Kidney (tissue), 14 donors: ENCODE data around the gene TMEM164. TPM values are rescaled to one million over a fixed set of nuclear protein-coding genes. Genes with fewer than 3 reads are reported as not detected.
A peak's percentile ranks its signal among the peaks of the same experiment; 100 is the strongest.

Experiments
- DNase-seq, 5 donors: peaks; one replicate each; pipeline ENCODE4 v3.0.0-alpha.2; 2013 to 2020
- FAIRE-seq: peaks from 2 replicates; lab custom pipeline; 2012; peaks lifted over from hg19 to GRCh38; lab: Jason Lieb, UNC
- H3K27ac ChIP-seq, 2 donors: one replicate each; pipeline ENCODE4 v1.7.0; 2013; ENCODE audit warnings: low read depth in 2 of 2, low read length in 2 of 2, inconsistent platforms in 1 of 2
- H3K27me3 ChIP-seq: one replicate; pipeline ENCODE4 v1.7.1; 2013; ENCODE audit warnings: low read length, inconsistent platforms; ENCODE audit not compliant: control insufficient read depth, insufficient read depth
- H3K36me3 ChIP-seq, 3 donors: one replicate each; pipeline versions ENCODE4 v1.7.0 to v1.7.1; 2013; ENCODE audit warnings: low read length in 3 of 3, control low read depth in 1 of 3, inconsistent platforms in 1 of 3; ENCODE audit not compliant: insufficient read depth in 3 of 3, control insufficient read depth in 2 of 3
- H3K4me1 ChIP-seq, 3 donors: one replicate each; pipeline versions ENCODE4 v1.7.0 to v1.7.1; 2013; ENCODE audit warnings: low read length in 3 of 3, inconsistent platforms in 1 of 3, low read depth in 1 of 3; ENCODE audit not compliant: control insufficient read depth in 2 of 3, insufficient read depth in 2 of 3
- H3K4me3 ChIP-seq, 3 donors: one replicate each; pipeline versions ENCODE4 v1.7.0 to v1.8.1; 2013; ENCODE audit warnings: low read length in 3 of 3, control low read depth in 1 of 3, inconsistent platforms in 1 of 3
- H3K9ac ChIP-seq, 3 donors: one replicate each; pipeline versions ENCODE4 v1.7.0 to v1.7.1; 2013; ENCODE audit warnings: low read length in 3 of 3, control low read depth in 1 of 3, inconsistent platforms in 1 of 3
- H3K9me3 ChIP-seq, 3 donors: one replicate each; pipeline versions ENCODE4 v1.7.0 to v1.7.1; 2013; ENCODE audit warnings: low read length in 3 of 3, control low read depth in 1 of 3, inconsistent platforms in 1 of 3; ENCODE audit not compliant: control insufficient read depth in 2 of 3, insufficient read depth in 1 of 3
- CTCF ChIP-seq: IDR thresholded peaks from 3 replicates; pipeline ENCODE4 v1.5.1; 2012; ENCODE audit warnings: mild to moderate bottlenecking, moderate library complexity, borderline replicate concordance; ENCODE audit not compliant: insufficient read depth; ENCODE audit errors: extremely low read depth
- intact Hi-C: fragments of 100-400 bp; cut with DNase I; formaldehyde crosslinking; loops from one replicate; pipeline ENCODE4 v1.11.1; 2022
- polyA plus RNA-seq: library from polyadenylated mRNA; stranded (reverse); fragments of 350-450 nt; fragmentation: Illumina TruSeq; extraction: RNeasy Lipid Tissue Mini Kit (QIAGEN cat#74804); gene quantifications from one replicate; pipeline ENCODE4 v1.2.3, GENCODE V29; 2014; ENCODE audit warnings: low read depth, low replicate concordance; ENCODE audit not compliant: insufficient read depth
- total RNA-seq: library from RNA; stranded (reverse); fragmentation: NEBNext Ultra II Directional; extraction: Animal tissue kit (Norgen Biotek cat#: 25700); gene quantifications from one replicate; pipeline ENCODE4 v1.2.1, GENCODE V29; 2021
- donor health status: control.
- donor health status: control.
- donor health status: control.
- donor health status: control.
- donor health status: control.
- donor health status: DM: yes; HTN: yes; CAD: no.
- donor health status: Normal renal cell carcinoma (clear cell type).

TMEM164 gene
- total and polyA plus RNA-seq, 2 donors from 2014 or later: 16.9 to 36.0 TPM

GRCh38 chrX:110125446-110126162 lies 122.7 kb downstream of the TMEM164 start:
- no peak for FAIRE-seq
- H3K27me3 ChIP-seq: peaks cover 2% of the 10 kb centered on the region

GRCh38 chrX:110131031-110131430 lies 128.1 kb downstream of the TMEM164 start:
- intact Hi-C loops: no loop called here
- FAIRE-seq: no peak

More at GRCh38 chrX:110125446-110126162, 122.7 kb downstream of the TMEM164 start:
- Histone ChIP-seq H3K4me1 (no peaks in the 10 kb centered on the region), H3K9ac (no peak overlapping the region), H3K27ac (no peak overlapping the region), H3K9me3 (no peaks in the 10 kb centered on the region), H3K36me3 (no peaks in the 10 kb centered on the region), H3K4me3 (no peak overlapping the region)
- peak in 3 of 5 donors; percentile 25 to 49 (median 37) for DNase-seq
- intact Hi-C loops: no loop called here
- TF ChIP-seq CTCF: peak; percentile 7

GRCh38 chrX:110132450-110133114 lies 129.7 kb downstream of the TMEM164 start:
- FAIRE-seq: no peak
- no peak overlapping the region for H3K27ac ChIP-seq
- DNase-seq: no peak
- no peaks in the 10 kb centered on the region for H3K9me3 ChIP-seq
- H3K4me1 ChIP-seq: no peaks in the 10 kb centered on the region
- H3K27me3 ChIP-seq: no peaks in the 10 kb centered on the region
- intact Hi-C loops: no loop called here
- no peaks in the 10 kb centered on the region for H3K36me3 ChIP-seq
- no peak overlapping the region for H3K4me3 ChIP-seq
- no peak for TF ChIP-seq CTCF
- no peak overlapping the region for H3K9ac ChIP-seq

More at GRCh38 chrX:110131031-110131430, 128.1 kb downstream of the TMEM164 start:
- no peak for DNase-seq
- Histone ChIP-seq H3K27ac (no peak overlapping the region), H3K4me1 (no peaks in the 10 kb centered on the region), H3K27me3 (peaks cover 2% of the 10 kb centered on the region), H3K9me3 (no peaks in the 10 kb centered on the region), H3K9ac (no peak overlapping the region), H3K4me3 (no peak overlapping the region), H3K36me3 (no peaks in the 10 kb centered on the region)
- no peak for TF ChIP-seq CTCF
